Esophagus (tissue), 2 donors: ENCODE results near the gene ORM2. TPM values are rescaled to one million over a fixed set of nuclear protein-coding genes. Genes with fewer than 3 reads are reported as not detected.

Source experiments
- H3K27ac ChIP-seq, 2 donors: one replicate each; pipeline ENCODE4 v1.5.1; 2013; ENCODE audit warnings: low read depth in 2 of 2, mild to moderate bottlenecking in 2 of 2, inconsistent platforms in 1 of 2, low read length in 1 of 2, moderate library complexity in 1 of 2
- H3K27me3 ChIP-seq, 2 donors: one replicate each; pipeline ENCODE4 v1.6.1; 2013; ENCODE audit warnings: low read length in 2 of 2, control low read depth in 1 of 2, mild to moderate bottlenecking in 1 of 2; ENCODE audit not compliant: insufficient read depth in 2 of 2, control insufficient read depth in 1 of 2
- H3K36me3 ChIP-seq, 2 donors: one replicate each; pipeline ENCODE4 v1.6.1; 2013; ENCODE audit warnings: low read length in 1 of 2; ENCODE audit not compliant: control insufficient read depth in 2 of 2, insufficient read depth in 2 of 2
- H3K4me1 ChIP-seq, 2 donors: one replicate each; pipeline ENCODE4 v1.6.1; 2013; ENCODE audit warnings: low read length in 1 of 2; ENCODE audit not compliant: control insufficient read depth in 2 of 2, insufficient read depth in 2 of 2
- H3K4me3 ChIP-seq, 2 donors: one replicate each; pipeline ENCODE4 v1.5.1; 2013; ENCODE audit warnings: low read length in 2 of 2, mild to moderate bottlenecking in 2 of 2, low read depth in 1 of 2, moderate library complexity in 1 of 2
- H3K9me3 ChIP-seq, 2 donors: one replicate each; pipeline ENCODE4 v1.6.1; 2013; ENCODE audit warnings: mild to moderate bottlenecking in 2 of 2, low read depth in 1 of 2, low read length in 1 of 2, moderate library complexity in 1 of 2; ENCODE audit not compliant: control insufficient read depth in 2 of 2, insufficient read depth in 1 of 2
- WGBS, 2 donors: extraction: QIAGEN DNeasy Blood & Tissue Kit; methylation state at CpG; one replicate each; pipeline ENCODE4 v1.1.7; 2013; 5-methylcytosine and 5-hydroxymethylcytosine counted together
- polyA plus RNA-seq, 2 donors: library from polyadenylated mRNA; stranded (reverse); fragments of 200-250 nt; gene quantifications; one replicate each; pipeline ENCODE4 v1.2.3, GENCODE V29; 2013
- donor health status: healthy with polysubstance abuse.
- donor health status: Bipolar disorder and iron deficiency.

ORM2 gene
- polyA plus RNA-seq, 2 donors, result 0.12 TPM; not detected in 1

- Histone ChIP-seq H3K27ac (no peak overlapping the region), H3K9me3 (no peaks in the 10 kb centered on the region), H3K4me3 (no peak overlapping the region), H3K27me3 (no peaks in the 10 kb centered on the region), H3K36me3 (no peaks in the 10 kb centered on the region), H3K4me1 (peaks cover 0 to 9% of the 10 kb centered on the region in 2 donors)
- 84 to 89% methylated on average over 10 of the region's 10 CpGs for WGBS, 2 donors
These were observed 43.5 kb upstream of the ORM2 start for GRCh38 chr9:114286146-114286679.

GRCh38 chr9:114287001-114287762 lies 42.5 kb upstream of the ORM2 start:
- H3K4me3 ChIP-seq, result no peak overlapping the region
- no peaks in the 10 kb centered on the region for H3K27me3 ChIP-seq
- H3K36me3 ChIP-seq, result no peaks in the 10 kb centered on the region
- H3K27ac ChIP-seq, result no peak overlapping the region
- peaks cover 0 to 9% of the 10 kb centered on the region in 2 donors for H3K4me1 ChIP-seq
- WGBS, 2 donors, result 81 to 82% methylated on average over 16 of the region's 16 CpGs
- H3K9me3 ChIP-seq, result no peaks in the 10 kb centered on the region

- peaks cover 0 to 9% of the 10 kb centered on the region in 2 donors for H3K4me1 ChIP-seq
- H3K36me3 ChIP-seq, result no peaks in the 10 kb centered on the region
- H3K4me3 ChIP-seq, result no peak overlapping the region
- H3K27ac ChIP-seq, result no peak overlapping the region
- 66 to 72% methylated on average over 15 of the region's 15 CpGs for WGBS, 2 donors
- no peaks in the 10 kb centered on the region for H3K27me3 ChIP-seq
- no peaks in the 10 kb centered on the region for H3K9me3 ChIP-seq
These were observed 41.9 kb upstream of the ORM2 start for GRCh38 chr9:114287763-114288192.

- H3K36me3 ChIP-seq, result no peaks in the 10 kb centered on the region
- 45 to 63% methylated on average over 23 of the region's 23 CpGs for WGBS, 2 donors
These were observed 41.2 kb upstream of the ORM2 start for GRCh38 chr9:114288193-114289091.

GRCh38 chr9:114289106-114289505 lies 40.6 kb upstream of the ORM2 start:
- H3K36me3 ChIP-seq, result no peaks in the 10 kb centered on the region
- peaks cover 0 to 8% of the 10 kb centered on the region in 2 donors for H3K4me1 ChIP-seq
- 85 to 89% methylated on average over 13 of the region's 13 CpGs for WGBS, 2 donors

More at GRCh38 chr9:114288193-114289091, 41.2 kb upstream of the ORM2 start:
- no peaks in the 10 kb centered on the region for H3K9me3 ChIP-seq
- H3K4me1 ChIP-seq, result peaks cover 0 to 9% of the 10 kb centered on the region in 2 donors
- H3K27me3 ChIP-seq, result no peaks in the 10 kb centered on the region
- no peak overlapping the region for H3K27ac ChIP-seq
- no peak overlapping the region for H3K4me3 ChIP-seq

GRCh38 chr9:114289571-114290481 lies 39.8 kb upstream of the ORM2 start:
- H3K4me3 ChIP-seq, result no peak overlapping the region
- WGBS, 2 donors, result 76 to 77% methylated on average over 13 of the region's 13 CpGs

More at GRCh38 chr9:114289106-114289505, 40.6 kb upstream of the ORM2 start:
- H3K27me3 ChIP-seq, result no peaks in the 10 kb centered on the region
- H3K27ac ChIP-seq, result no peak overlapping the region
- H3K9me3 ChIP-seq, result no peaks in the 10 kb centered on the region
- no peak overlapping the region for H3K4me3 ChIP-seq

GRCh38 chr9:114290561-114290986 lies 39.1 kb upstream of the ORM2 start:
- Histone ChIP-seq H3K9me3 (no peaks in the 10 kb centered on the region), H3K36me3 (no peaks in the 10 kb centered on the region), H3K4me3 (no peak overlapping the region), H3K27me3 (no peaks in the 10 kb centered on the region), H3K27ac (no peak overlapping the region), H3K4me1 (peaks cover 0 to 5% of the 10 kb centered on the region in 2 donors)
- whole genome bisulfite sequencing, 2 donors, result 60 to 67% methylated on average over 7 of the region's 7 CpGs

More at GRCh38 chr9:114289571-114290481, 39.8 kb upstream of the ORM2 start:
- Histone ChIP-seq H3K36me3 (no peaks in the 10 kb centered on the region), H3K27ac (no peak overlapping the region), H3K4me1 (peaks cover 0 to 5% of the 10 kb centered on the region in 2 donors), H3K27me3 (no peaks in the 10 kb centered on the region), H3K9me3 (no peaks in the 10 kb centered on the region)

GRCh38 chr9:114291064-114291474 lies 38.6 kb upstream of the ORM2 start:
- Histone ChIP-seq H3K4me1 (peaks cover 0 to 5% of the 10 kb centered on the region in 2 donors), H3K27me3 (no peaks in the 10 kb centered on the region), H3K9me3 (no peaks in the 10 kb centered on the region), H3K36me3 (no peaks in the 10 kb centered on the region), H3K4me3 (no peak overlapping the region), H3K27ac (no peak overlapping the region)
- WGBS, 2 donors, result 17 to 18% methylated on average over 12 of the region's 12 CpGs
